Measurements from ENCODE around the gene KCNQ1.

The KCNQ1 gene

GRCh38 chr11:2792381-2793250, 347.8 kb downstream of the KCNQ1 start:
- peak; percentile 15 for DNase-seq

GRCh38 chr11:2793701-2794045, 348.9 kb downstream of the KCNQ1 start:
- DNase-seq = no peak

- no peak for DNase-seq
Measured at GRCh38 chr11:2794046-2794967, 349.5 kb downstream of the KCNQ1 start.

- DNase-seq = no peak
Measured at GRCh38 chr11:2794968-2795322, 350.1 kb downstream of the KCNQ1 start.

- no peak for DNase-seq
Measured at GRCh38 chr11:2795491-2795991, 350.7 kb downstream of the KCNQ1 start.

GRCh38 chr11:2796091-2796490, 351.3 kb downstream of the KCNQ1 start:
- no peak for DNase-seq

GRCh38 chr11:2796508-2797113, 351.8 kb downstream of the KCNQ1 start:
- DNase-seq = no peak

- DNase-seq = no peak
Measured at GRCh38 chr11:2797121-2797711, 352.4 kb downstream of the KCNQ1 start.

- no peak for DNase-seq
Measured at GRCh38 chr11:2797741-2798361, 353.0 kb downstream of the KCNQ1 start.

- DNase-seq = no peak
Measured at GRCh38 chr11:2798951-2799761, 354.3 kb downstream of the KCNQ1 start.

GRCh38 chr11:2799881-2800654, 355.3 kb downstream of the KCNQ1 start:
- no peak for DNase-seq

GRCh38 chr11:2800655-2801531, 356.1 kb downstream of the KCNQ1 start:
- DNase-seq = no peak

- DNase-seq = no peak
Measured at GRCh38 chr11:2801711-2802388, 357.0 kb downstream of the KCNQ1 start.

GRCh38 chr11:2802389-2803185, 357.8 kb downstream of the KCNQ1 start:
- no peak for DNase-seq

- DNase-seq = no peak
Measured at GRCh38 chr11:2803186-2804091, 358.6 kb downstream of the KCNQ1 start.

GRCh38 chr11:2804189-2804588, 359.4 kb downstream of the KCNQ1 start:
- no peak for DNase-seq
